GM12873 (cell line): ENCODE data around the gene GAPT.
A peak's percentile ranks its signal among the peaks of the same experiment; 100 is the strongest.

Experiments used
- CTCF ChIP-seq: IDR thresholded peaks from 2 replicates; pipeline ENCODE4 v1.5.1; 2012; ENCODE audit warnings: low read depth, mild to moderate bottlenecking, moderate library complexity, low read length, control low read depth; ENCODE audit not compliant: insufficient read depth; ENCODE audit errors: missing control alignments

Gene GAPT

GRCh38 chr5:58482536-58482935, 8.7 kb upstream of the GAPT start:
- TF ChIP-seq CTCF, result no peak

- TF ChIP-seq CTCF, result no peak
These were observed 6.7 kb upstream of the GAPT start for GRCh38 chr5:58484505-58484904.

- TF ChIP-seq CTCF, result no peak
These were observed 4.9 kb upstream of the GAPT start for GRCh38 chr5:58486290-58486689.

- TF ChIP-seq CTCF, result no peak
These were observed 709 bp upstream of the GAPT start for GRCh38 chr5:58490402-58491050.

- no peak for TF ChIP-seq CTCF
These were observed 1.9 kb downstream of the GAPT start for GRCh38 chr5:58493141-58493540.

- TF ChIP-seq CTCF, result peak; percentile 49
These were observed 5.3 kb downstream of the GAPT start for GRCh38 chr5:58496488-58496887.

GRCh38 chr5:58497386-58497785, 6.2 kb downstream of the GAPT start:
- TF ChIP-seq CTCF, result no peak
